Measurements from ENCODE around the gene ADCY4. TPM values are rescaled to one million over a fixed set of nuclear protein-coding genes. Genes with fewer than 3 reads are reported as not detected.
A peak's percentile ranks its signal among the peaks of the same experiment; 100 is the strongest.

Gene ADCY4
- total and polyA plus RNA-seq, 2 of the 13 experiments (the other 11 are each of a cell fraction or from before 2014, with no cell fraction given) = 0.03 TPM; not detected in 1

DNA sequence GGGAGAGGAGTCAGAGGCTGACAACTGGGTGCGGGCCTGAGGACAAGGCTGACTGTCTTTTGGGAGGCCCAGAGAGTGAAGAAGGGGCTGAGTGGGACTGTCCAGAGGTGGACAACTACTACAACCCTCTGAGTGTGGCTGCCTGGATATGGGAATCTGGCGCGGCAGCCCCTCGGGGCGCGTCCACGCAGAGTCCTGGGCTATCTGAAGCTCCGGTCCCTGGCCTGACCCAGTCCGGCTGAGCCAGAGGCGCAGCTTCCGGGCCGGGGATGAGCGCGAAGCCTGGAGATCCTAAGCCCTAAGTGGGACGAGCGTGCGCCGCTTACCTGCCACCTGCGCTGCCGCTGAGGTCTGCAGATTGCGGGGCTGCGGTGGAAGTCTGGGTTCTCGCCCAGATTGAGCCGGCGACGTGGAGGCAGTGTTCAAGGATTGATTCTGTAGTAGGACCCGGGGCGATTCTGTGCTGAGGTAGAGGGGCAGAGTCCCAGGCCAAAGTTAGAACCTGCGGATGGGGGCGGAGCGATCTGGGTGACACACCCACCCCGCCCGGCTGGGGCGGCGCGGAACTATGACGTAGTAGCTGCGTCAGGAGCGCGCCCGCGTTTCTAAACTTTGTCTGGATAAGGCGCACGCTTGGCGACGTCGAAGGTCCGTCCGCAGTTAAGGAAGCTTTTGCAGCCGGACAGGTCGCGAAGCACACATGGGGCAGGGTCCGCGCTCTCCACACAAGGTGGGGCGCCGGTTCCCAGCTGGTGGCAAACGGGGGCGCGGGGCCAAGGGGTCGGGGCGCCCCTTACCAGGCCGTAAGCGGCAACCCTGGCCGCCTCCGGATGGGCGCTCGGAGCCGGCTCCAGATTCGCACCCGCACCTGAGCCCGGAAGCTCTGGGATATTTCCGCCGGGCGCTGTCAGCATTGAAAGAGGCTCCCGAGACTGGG lies 35.3 kb downstream of the ADCY4 start, which contains the start of the genes DHRS1 and NOP9 (continued):
- TF ChIP-seq, protein P1, sequence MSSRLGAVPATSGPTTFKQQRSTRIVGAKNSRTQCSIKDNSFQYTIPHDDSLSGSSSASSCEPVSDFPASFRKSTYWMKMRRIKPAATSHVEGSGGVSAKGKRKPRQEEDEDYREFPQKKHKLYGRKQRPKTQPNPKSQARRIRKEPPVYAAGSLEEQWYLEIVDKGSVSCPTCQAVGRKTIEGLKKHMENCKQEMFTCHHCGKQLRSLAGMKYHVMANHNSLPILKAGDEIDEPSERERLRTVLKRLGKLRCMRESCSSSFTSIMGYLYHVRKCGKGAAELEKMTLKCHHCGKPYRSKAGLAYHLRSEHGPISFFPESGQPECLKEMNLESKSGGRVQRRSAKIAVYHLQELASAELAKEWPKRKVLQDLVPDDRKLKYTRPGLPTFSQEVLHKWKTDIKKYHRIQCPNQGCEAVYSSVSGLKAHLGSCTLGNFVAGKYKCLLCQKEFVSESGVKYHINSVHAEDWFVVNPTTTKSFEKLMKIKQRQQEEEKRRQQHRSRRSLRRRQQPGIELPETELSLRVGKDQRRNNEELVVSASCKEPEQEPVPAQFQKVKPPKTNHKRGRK (CRISPR knock-in tag; IDR thresholded peaks at IDR 0.05) = peak; percentile 88; the same call in 1 of the 2 replicates
- TF ChIP-seq SYNCRIP (IDR thresholded peaks at IDR 0.05; ENCODE audit: insufficient read depth, low read depth, low read length) = no peak
- no peak for TF ChIP-seq ZNF746 (CRISPR knock-in tag; IDR thresholded peaks at IDR 0.05)
- no peak for TF ChIP-seq MBNL3 (CRISPR knock-in tag; conservative IDR thresholded peaks at IDR 0.05)
- TF ChIP-seq, protein P2, sequence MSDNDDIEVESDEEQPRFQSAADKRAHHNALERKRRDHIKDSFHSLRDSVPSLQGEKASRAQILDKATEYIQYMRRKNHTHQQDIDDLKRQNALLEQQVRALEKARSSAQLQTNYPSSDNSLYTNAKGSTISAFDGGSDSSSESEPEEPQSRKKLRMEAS (IDR thresholded peaks at IDR 0.05) = no peak
- TF ChIP-seq MAF1 (CRISPR knock-in tag; IDR thresholded peaks at IDR 0.05; ENCODE audit: borderline replicate concordance) = peak; percentile 98
- TF ChIP-seq ZNF251 (CRISPR knock-in tag; IDR thresholded peaks at IDR 0.05) = 0 out of 2 replicates have a peak, but pooled peaks have one; percentile 72
- TF ChIP-seq, protein P3, sequence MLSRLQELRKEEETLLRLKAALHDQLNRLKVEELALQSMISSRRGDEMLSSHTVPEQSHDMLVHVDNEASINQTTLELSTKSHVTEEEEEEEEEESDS (CRISPR knock-in tag; IDR thresholded peaks at IDR 0.05; ENCODE audit: borderline replicate concordance) = 0 out of 2 replicates have a peak, but pooled peaks have one; percentile 92
- peak; percentile 99 for TF ChIP-seq ZNF547 (CRISPR knock-in tag; IDR thresholded peaks at IDR 0.05)
- peak; percentile 99 for TF ChIP-seq BRCA1 (CRISPR knock-in tag; IDR thresholded peaks at IDR 0.05)
- TF ChIP-seq, protein P4, sequence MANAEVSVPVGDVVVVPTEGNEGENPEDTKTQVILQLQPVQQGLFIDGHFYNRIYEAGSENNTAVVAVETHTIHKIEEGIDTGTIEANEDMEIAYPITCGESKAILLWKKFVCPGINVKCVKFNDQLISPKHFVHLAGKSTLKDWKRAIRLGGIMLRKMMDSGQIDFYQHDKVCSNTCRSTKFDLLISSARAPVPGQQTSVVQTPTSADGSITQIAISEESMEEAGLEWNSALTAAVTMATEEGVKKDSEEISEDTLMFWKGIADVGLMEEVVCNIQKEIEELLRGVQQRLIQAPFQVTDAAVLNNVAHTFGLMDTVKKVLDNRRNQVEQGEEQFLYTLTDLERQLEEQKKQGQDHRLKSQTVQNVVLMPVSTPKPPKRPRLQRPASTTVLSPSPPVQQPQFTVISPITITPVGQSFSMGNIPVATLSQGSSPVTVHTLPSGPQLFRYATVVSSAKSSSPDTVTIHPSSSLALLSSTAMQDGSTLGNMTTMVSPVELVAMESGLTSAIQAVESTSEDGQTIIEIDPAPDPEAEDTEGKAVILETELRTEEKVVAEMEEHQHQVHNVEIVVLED (CRISPR knock-in tag; IDR thresholded peaks at IDR 0.05; ENCODE audit: borderline replicate concordance) = peak; percentile 97
- peak; percentile 62; the same call in 1 of the 2 replicates for TF ChIP-seq ZNF790 (CRISPR knock-in tag; IDR thresholded peaks at IDR 0.05; ENCODE audit: borderline replicate concordance)
- no peak; the same call in 1 of the 2 replicates for TF ChIP-seq ZFAT (CRISPR knock-in tag; conservative IDR thresholded peaks at IDR 0.05)
- TF ChIP-seq, protein P5, sequence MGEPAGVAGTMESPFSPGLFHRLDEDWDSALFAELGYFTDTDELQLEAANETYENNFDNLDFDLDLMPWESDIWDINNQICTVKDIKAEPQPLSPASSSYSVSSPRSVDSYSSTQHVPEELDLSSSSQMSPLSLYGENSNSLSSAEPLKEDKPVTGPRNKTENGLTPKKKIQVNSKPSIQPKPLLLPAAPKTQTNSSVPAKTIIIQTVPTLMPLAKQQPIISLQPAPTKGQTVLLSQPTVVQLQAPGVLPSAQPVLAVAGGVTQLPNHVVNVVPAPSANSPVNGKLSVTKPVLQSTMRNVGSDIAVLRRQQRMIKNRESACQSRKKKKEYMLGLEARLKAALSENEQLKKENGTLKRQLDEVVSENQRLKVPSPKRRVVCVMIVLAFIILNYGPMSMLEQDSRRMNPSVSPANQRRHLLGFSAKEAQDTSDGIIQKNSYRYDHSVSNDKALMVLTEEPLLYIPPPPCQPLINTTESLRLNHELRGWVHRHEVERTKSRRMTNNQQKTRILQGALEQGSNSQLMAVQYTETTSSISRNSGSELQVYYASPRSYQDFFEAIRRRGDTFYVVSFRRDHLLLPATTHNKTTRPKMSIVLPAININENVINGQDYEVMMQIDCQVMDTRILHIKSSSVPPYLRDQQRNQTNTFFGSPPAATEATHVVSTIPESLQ (CRISPR knock-in tag; conservative IDR thresholded peaks at IDR 0.05) = 0 out of 2 replicates have a peak, but pooled peaks have one; percentile 93
- TF ChIP-seq HMG20B (CRISPR knock-in tag; conservative IDR thresholded peaks at IDR 0.05) = peak; percentile 8; the same call in 1 of the 2 replicates
- peak; percentile 97 for TF ChIP-seq DNMT1 (CRISPR knock-in tag; IDR thresholded peaks at IDR 0.05)
- TF ChIP-seq, protein P6, sequence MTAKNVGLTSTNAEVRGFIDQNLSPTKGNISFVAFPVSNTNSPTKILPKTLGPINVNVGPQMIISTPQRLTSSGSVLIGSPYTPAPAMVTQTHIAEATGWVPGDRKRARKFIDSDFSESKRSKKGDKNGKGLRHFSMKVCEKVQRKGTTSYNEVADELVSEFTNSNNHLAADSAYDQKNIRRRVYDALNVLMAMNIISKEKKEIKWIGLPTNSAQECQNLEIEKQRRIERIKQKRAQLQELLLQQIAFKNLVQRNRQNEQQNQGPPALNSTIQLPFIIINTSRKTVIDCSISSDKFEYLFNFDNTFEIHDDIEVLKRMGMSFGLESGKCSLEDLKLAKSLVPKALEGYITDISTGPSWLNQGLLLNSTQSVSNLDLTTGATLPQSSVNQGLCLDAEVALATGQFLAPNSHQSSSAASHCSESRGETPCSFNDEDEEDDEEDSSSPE (CRISPR knock-in tag; IDR thresholded peaks at IDR 0.05) = peak; percentile 96
- TF ChIP-seq, protein P7, sequence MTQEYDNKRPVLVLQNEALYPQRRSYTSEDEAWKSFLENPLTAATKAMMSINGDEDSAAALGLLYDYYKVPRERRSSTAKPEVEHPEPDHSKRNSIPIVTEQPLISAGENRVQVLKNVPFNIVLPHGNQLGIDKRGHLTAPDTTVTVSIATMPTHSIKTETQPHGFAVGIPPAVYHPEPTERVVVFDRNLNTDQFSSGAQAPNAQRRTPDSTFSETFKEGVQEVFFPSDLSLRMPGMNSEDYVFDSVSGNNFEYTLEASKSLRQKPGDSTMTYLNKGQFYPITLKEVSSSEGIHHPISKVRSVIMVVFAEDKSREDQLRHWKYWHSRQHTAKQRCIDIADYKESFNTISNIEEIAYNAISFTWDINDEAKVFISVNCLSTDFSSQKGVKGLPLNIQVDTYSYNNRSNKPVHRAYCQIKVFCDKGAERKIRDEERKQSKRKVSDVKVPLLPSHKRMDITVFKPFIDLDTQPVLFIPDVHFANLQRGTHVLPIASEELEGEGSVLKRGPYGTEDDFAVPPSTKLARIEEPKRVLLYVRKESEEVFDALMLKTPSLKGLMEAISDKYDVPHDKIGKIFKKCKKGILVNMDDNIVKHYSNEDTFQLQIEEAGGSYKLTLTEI (CRISPR knock-in tag; conservative IDR thresholded peaks at IDR 0.05) = no peak
- TF ChIP-seq BHLHE40 (IDR thresholded peaks at IDR 0.05; ENCODE audit: low read length) = no peak; the same call in 1 of the 2 replicates

All from HepG2 (cell line).